SK-N-SH (cell line): ENCODE measurements around the gene PANK4. TPM values are rescaled to one million over a fixed set of nuclear protein-coding genes. Genes with fewer than 3 reads are reported as not detected.

Experiments
- CTCF ChIA-PET: fragments of 300-600, 350-600 bp; formaldehyde crosslinking; extraction: SDS; loops from one replicate; lab custom pipeline; 2021; lab: Yijun Ruan, JAX
- POLR2A ChIA-PET: fragments of 350-600 bp; sonication (Branson Sonifier 250); formaldehyde crosslinking; extraction: SDS; loops from one replicate; lab custom pipeline; 2020; ENCODE audit warnings: antibody characterized with exemption, inconsistent platforms; lab: Yijun Ruan, JAX
- DNase-seq: peaks from one replicate; pipeline ENCODE4 v3.0.0; 2012
- H2AFZ ChIP-seq: fragments of 200-600 bp; sonication (generic); 2 replicates; pipeline ENCODE4 v1.8.1; 2016; ENCODE audit warnings: antibody characterized with exemption, mild to moderate bottlenecking, low read depth
- H3F3A ChIP-seq: fragments of 200-600 bp; sonication (generic); replicated peaks from 2 replicates; pipeline ENCODE3; 2016; ENCODE audit warnings: antibody characterized with exemption, mild to moderate bottlenecking; ENCODE audit not compliant: insufficient read depth
- H3K27ac ChIP-seq, 2 experiments: fragments of 200-500 bp in 1 of 2; fragments of 200-600 bp in 1 of 2; sonication (Bioruptor generic) in 1 of 2; sonication (generic), shearing (Covaris generic) in 1 of 2; 2 replicates each; pipeline versions ENCODE4 v1.5.1 to v1.6.1; 2014 to 2016; ENCODE audit warnings: low read depth in 2 of 2, inconsistent platforms in 1 of 2, low read length in 1 of 2, mild to moderate bottlenecking in 1 of 2, mixed read lengths in 1 of 2
- H3K27me3 ChIP-seq: fragments of 200-600 bp; sonication (generic), shearing (Covaris generic); 2 replicates; pipeline ENCODE4 v1.6.1; 2016; ENCODE audit warnings: mixed run types; ENCODE audit not compliant: insufficient read depth
- H3K36me3 ChIP-seq, 2 experiments: fragments of 200-500 bp in 1 of 2; fragments of 200-600 bp in 1 of 2; sonication (Bioruptor generic) in 1 of 2; sonication (generic) in 1 of 2; replicated peaks in 1 of 2; 2 replicates each; pipeline versions ENCODE3 to v1.5.1; 2014 to 2016; ENCODE audit warnings: low read length in 1 of 2, mild to moderate bottlenecking in 1 of 2; ENCODE audit not compliant: insufficient read depth in 2 of 2, control insufficient read depth in 1 of 2
- H3K4me1 ChIP-seq, 2 experiments: fragments of 200-500 bp in 1 of 2; fragments of 200-600 bp in 1 of 2; sonication (Bioruptor generic) in 1 of 2; sonication (generic), shearing (Covaris generic) in 1 of 2; 2 replicates each; pipeline versions ENCODE4 v1.5.1 to v1.6.1; 2014 to 2016; ENCODE audit warnings: low read depth in 1 of 2, low read length in 1 of 2, mixed run types in 1 of 2; ENCODE audit not compliant: insufficient read depth in 2 of 2, control insufficient read depth in 1 of 2
- H3K4me2 ChIP-seq: fragments of 200-600 bp; sonication (generic), shearing (Covaris generic); 2 replicates; pipeline ENCODE4 v1.6.1; 2017; ENCODE audit warnings: mixed run types
- H3K4me3 ChIP-seq, 2 experiments: fragments of 200-500 bp in 1 of 2; fragments of 200-600 bp in 1 of 2; sonication (Bioruptor generic) in 1 of 2; sonication (generic), shearing (Covaris generic) in 1 of 2; 2 replicates each; pipeline versions ENCODE4 v1.5.1 to v1.8.1; 2014 to 2016; ENCODE audit warnings: low read depth in 2 of 2, inconsistent platforms in 1 of 2, low read length in 1 of 2, mild to moderate bottlenecking in 1 of 2, mixed read lengths in 1 of 2, moderate library complexity in 1 of 2
- H3K79me2 ChIP-seq: fragments of 200-600 bp; sonication (generic); 2 replicates; pipeline ENCODE4 v1.8.1; 2017; ENCODE audit warnings: mild to moderate bottlenecking; ENCODE audit not compliant: insufficient read depth
- H3K9ac ChIP-seq: fragments of 200-600 bp; sonication (generic); 2 replicates; pipeline ENCODE4 v1.6.1; 2017; ENCODE audit warnings: mixed run types
- H3K9me2 ChIP-seq: fragments of 200-600 bp; sonication (generic); 2 replicates; pipeline ENCODE4 v1.6.1; 2017; ENCODE audit warnings: mixed run types
- H3K9me3 ChIP-seq: fragments of 200-600 bp; sonication (generic); 2 replicates; pipeline ENCODE4 v1.6.1; 2017; ENCODE audit warnings: mixed run types, mild to moderate bottlenecking, moderate library complexity
- H4K20me1 ChIP-seq: fragments of 200-600 bp; sonication (generic); 2 replicates; pipeline ENCODE4 v1.6.1; 2017; ENCODE audit warnings: mild to moderate bottlenecking, mixed run types; ENCODE audit not compliant: insufficient read depth
- CTCF ChIP-seq: fragments of 200-600 bp; sonication (generic); IDR thresholded peaks from 2 replicates; pipeline ENCODE4 v1.6.1; 2017; ENCODE audit warnings: antibody characterized with exemption, mild to moderate bottlenecking, moderate library complexity
- EP300 ChIP-seq, 2 experiments: IDR thresholded peaks; 2 replicates each; pipeline versions ENCODE4 v1.4.0 to v1.6.1; 2012; ENCODE audit warnings: borderline replicate concordance in 1 of 2, low read depth in 1 of 2, low read length in 1 of 2
- EZH2phosphoT487 ChIP-seq: fragments of 200-600 bp; sonication (generic); IDR thresholded peaks from 2 replicates; pipeline ENCODE4 v1.6.1; 2017; ENCODE audit warnings: low read depth, mixed run types, mild to moderate bottlenecking, antibody characterized with exemption, moderate library complexity, borderline replicate concordance
- GABPA ChIP-seq: IDR thresholded peaks from 2 replicates; pipeline ENCODE4 v1.4.0; 2012; ENCODE audit warnings: low read depth, mild to moderate bottlenecking
- GATA2 ChIP-seq: sonication (generic); formaldehyde crosslinking; IDR thresholded peaks from 2 replicates; pipeline ENCODE4 v1.5.0; 2020; ENCODE audit warnings: mild to moderate bottlenecking, missing genetic modification reagents
- IRF3 ChIP-seq: fragments of 150-350 bp; IDR thresholded peaks from 2 replicates; pipeline ENCODE4 v1.6.1; 2016; ENCODE audit warnings: mild to moderate bottlenecking, low read depth, low read length
- MEF2A ChIP-seq: IDR thresholded peaks from 2 replicates; pipeline ENCODE4 v1.4.0; 2012; ENCODE audit warnings: low read depth, borderline replicate concordance
- MXI1 ChIP-seq: IDR thresholded peaks from 2 replicates; pipeline ENCODE4 v1.6.1; 2012; ENCODE audit warnings: mild to moderate bottlenecking, low read depth, low read length, improper control_type of control experiment
- NFIC ChIP-seq: IDR thresholded peaks from 2 replicates; pipeline ENCODE4 v1.4.0; 2012; ENCODE audit warnings: borderline replicate concordance
- RAD21 ChIP-seq: IDR thresholded peaks from 2 replicates; pipeline ENCODE4 v1.6.1; 2012; ENCODE audit warnings: mild to moderate bottlenecking, low read length
- REST ChIP-seq: IDR thresholded peaks from 2 replicates; pipeline ENCODE4 v1.6.1; 2012; ENCODE audit warnings: mild to moderate bottlenecking, low read depth, low read length, moderate library complexity
- TAF1 ChIP-seq: IDR thresholded peaks from 2 replicates; pipeline ENCODE4 v1.6.1; 2012; ENCODE audit warnings: low read depth, mild to moderate bottlenecking, low read length, moderate library complexity, borderline replicate concordance
- YY1 ChIP-seq: IDR thresholded peaks from 2 replicates; pipeline ENCODE4 v1.4.0; 2012; ENCODE audit warnings: low read depth, mild to moderate bottlenecking
- WGBS: methylation state at CpG from one replicate; pipeline ENCODE4 v1.1.6; 2017; ENCODE audit warnings: low lambda C conversion rate; 5-methylcytosine and 5-hydroxymethylcytosine counted together
- polyA plus RNA-seq, 3 experiments: library from polyadenylated mRNA; depleted of rRNA; stranded (reverse); fragments of >200 nt; gene quantifications; 2 replicates each; pipeline ENCODE4 v1.2.3, GENCODE V29; 2012

PANK4 gene
- polyA plus RNA-seq, 1 of the 3 experiments (the other 2 are of a cell fraction) = 16.6 TPM

GRCh38 chr1:2468041-2468472, 58.3 kb downstream of the PANK4 start:
- Histone ChIP-seq H2AFZ (no peak overlapping the region), H3K4me1 (peaks cover 0 to 76% of the 10 kb centered on the region in 2 experiments; a peak in 1 of 4 replicates), H3K9me3 (no peaks in the 10 kb centered on the region), H3F3A (no peaks in the 10 kb centered on the region), H4K20me1 (no peaks in the 10 kb centered on the region), H3K27ac (no peak overlapping the region; a peak in 1 of 4 replicates), H3K9me2 (no peaks in the 10 kb centered on the region)
- CTCF ChIA-PET = interaction anchor here (1.0 to 3.9 kb wide), 5 partner anchors 8 to 79 kb away, joined by 4 to 20 read pairs (median 6); no protein-coding TSS in a partner anchor
- DNase-seq = peak; percentile 65
- TF ChIP-seq YY1 (no peak), GATA2 (CRISPR knock-in tag) (peak; percentile 35; the same call in 1 of the 2 replicates), REST (peak; percentile 95)
- TF ChIP-seq, all 33 proteins: peak for 2
- no peaks in the 10 kb centered on the region for H3K79me2 ChIP-seq
- H3K4me2 ChIP-seq = no peak overlapping the region
- no peak overlapping the region for H3K9ac ChIP-seq
- peak overlapping the region in 1 of 2 experiments; percentile 43; a peak in 1 of 4 replicates for H3K4me3 ChIP-seq
- 67% methylated on average over 10 of the region's 14 CpGs for WGBS
- H3K36me3 ChIP-seq = no peaks in the 10 kb centered on the region
- H3K27me3 ChIP-seq = no peaks in the 10 kb centered on the region
- POLR2A ChIA-PET = interaction anchor here (0.8 to 1.4 kb wide), 2 partner anchors 13 to 76 kb away, joined by 3 to 5 read pairs; no protein-coding TSS in a partner anchor

GRCh38 chr1:2466958-2467554, 59.3 kb downstream of the PANK4 start:
- CTCF ChIA-PET = interaction anchor here (1.1 to 3.6 kb wide), 2 partner anchors 15 to 80 kb away, joined by 3 to 17 read pairs; no protein-coding TSS in a partner anchor

GRCh38 chr1:2466270-2466665, 60.1 kb downstream of the PANK4 start:
- H3K9me3 ChIP-seq = no peaks in the 10 kb centered on the region
- H3K9me2 ChIP-seq = no peaks in the 10 kb centered on the region
- no peaks in the 10 kb centered on the region for H3K27me3 ChIP-seq
- no peak overlapping the region for H3K27ac ChIP-seq
- H3K9ac ChIP-seq = no peak overlapping the region
- no peak for DNase-seq
- H3K79me2 ChIP-seq = no peaks in the 10 kb centered on the region
- ChIA-PET CTCF (interaction anchor here (1.1 to 3.6 kb wide), 2 partner anchors 16 to 81 kb away, joined by 3 to 17 read pairs; no protein-coding TSS in a partner anchor), POLR2A (interaction anchor here (1.4 kb wide), 1 partner anchor 80 kb away, joined by 5 read pairs; no protein-coding TSS in a partner anchor)
- H3F3A ChIP-seq = no peaks in the 10 kb centered on the region
- H3K4me1 ChIP-seq = peaks cover 0 to 59% of the 10 kb centered on the region in 2 experiments; a peak in 1 of 4 replicates
- H3K4me3 ChIP-seq = no peak overlapping the region
- no peak overlapping the region for H2AFZ ChIP-seq
- no peak overlapping the region for H3K4me2 ChIP-seq
- H4K20me1 ChIP-seq = no peaks in the 10 kb centered on the region
- no peaks in the 10 kb centered on the region for H3K36me3 ChIP-seq
- no CpG with 5 or more reads among the region's 12 CpGs for WGBS
- TF ChIP-seq GABPA = no peak
- no peak for TF ChIP-seq EZH2phosphoT487
- TF ChIP-seq EP300 (IDR thresholded peaks at IDR 0.05; ENCODE audit: borderline replicate concordance in 1 of 2, low read depth in 1 of 2, low read length in 1 of 2) = no peak
- no peak for TF ChIP-seq TAF1
- TF ChIP-seq CTCF = no peak
- no peak for TF ChIP-seq MEF2A
- TF ChIP-seq IRF3 = no peak
- TF ChIP-seq RAD21 = no peak

More at GRCh38 chr1:2466958-2467554, 59.3 kb downstream of the PANK4 start:
- Histone ChIP-seq H3F3A (no peaks in the 10 kb centered on the region), H3K9me2 (no peaks in the 10 kb centered on the region), H4K20me1 (no peaks in the 10 kb centered on the region), H3K4me1 (peaks cover 0 to 66% of the 10 kb centered on the region in 2 experiments; a peak in 1 of 4 replicates), H3K9me3 (no peaks in the 10 kb centered on the region), H3K4me3 (peak overlapping the region in 1 of 2 experiments; percentile 43; a peak in 2 of 4 replicates), H3K27ac (peak overlapping the region in 1 of 2 experiments; percentile 47; a peak in 1 of 4 replicates), H2AFZ (no peak overlapping the region), H3K4me2 (no peak overlapping the region), H3K27me3 (no peaks in the 10 kb centered on the region), H3K36me3 (no peaks in the 10 kb centered on the region), H3K9ac (no peak overlapping the region), H3K79me2 (no peaks in the 10 kb centered on the region)
- no peak for TF ChIP-seq NFIC
- TF ChIP-seq MXI1 = peak; percentile 41; the same call in 1 of the 2 replicates
- POLR2A ChIA-PET = interaction anchor here (1.4 kb wide), 1 partner anchor 79 kb away, joined by 5 read pairs; no protein-coding TSS in a partner anchor
- DNase-seq = peak; percentile 91
- WGBS = 20% methylated on average over 2 of the region's 30 CpGs
